Measurements from ENCODE around the gene DAB2IP.

DAB2IP gene

DNA sequence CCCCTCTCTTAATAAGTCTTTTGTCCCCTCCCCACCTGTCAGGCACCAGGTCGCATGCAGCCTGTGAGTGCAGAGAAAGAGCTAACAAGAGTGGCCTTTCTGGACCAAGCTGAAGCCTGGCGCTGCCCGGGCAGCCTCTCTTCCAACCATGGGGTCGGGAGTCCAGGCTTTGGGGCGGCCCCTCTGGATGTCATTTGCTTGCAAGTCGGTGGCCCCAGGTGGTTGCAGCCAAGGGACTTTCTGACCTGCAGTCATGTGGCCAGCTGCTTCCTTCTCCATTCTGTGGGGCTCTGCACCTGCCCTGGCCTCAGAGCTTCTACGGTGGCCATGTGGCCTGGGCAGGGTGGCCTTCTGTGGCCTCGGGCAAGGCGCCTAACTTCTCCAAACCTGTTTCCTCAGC is 159.7 kb downstream of the DAB2IP start:
- H4K20me1 ChIP-seq (ENCODE audit: low read depth, low read length) = no peaks in the 10 kb centered on the region
- no peaks in the 10 kb centered on the region for H3K79me2 ChIP-seq (ENCODE audit: insufficient read depth, low read length)
- no peak overlapping the region for H3K9ac ChIP-seq (ENCODE audit: low read length)
- H3K27me3 ChIP-seq (ENCODE audit: low read length) = no peaks in the 10 kb centered on the region
- H3F3A ChIP-seq (ENCODE audit: insufficient read depth) = no peaks in the 10 kb centered on the region
- no peaks in the 10 kb centered on the region for H3K36me3 ChIP-seq (ENCODE audit: low read length)
- H3K9me3 ChIP-seq (ENCODE audit: insufficient read depth, low read length) = no peaks in the 10 kb centered on the region
- H3K4me2 ChIP-seq (ENCODE audit: low read depth, low read length, poor library complexity, severe bottlenecking) = no peak overlapping the region
- no peaks in the 10 kb centered on the region for H3K9me2 ChIP-seq (replicated peaks; ENCODE audit: insufficient read depth, low read length)
- no peak overlapping the region for H3K27ac ChIP-seq (ENCODE audit: low read depth, low read length)
- TF ChIP-seq, protein P1, sequence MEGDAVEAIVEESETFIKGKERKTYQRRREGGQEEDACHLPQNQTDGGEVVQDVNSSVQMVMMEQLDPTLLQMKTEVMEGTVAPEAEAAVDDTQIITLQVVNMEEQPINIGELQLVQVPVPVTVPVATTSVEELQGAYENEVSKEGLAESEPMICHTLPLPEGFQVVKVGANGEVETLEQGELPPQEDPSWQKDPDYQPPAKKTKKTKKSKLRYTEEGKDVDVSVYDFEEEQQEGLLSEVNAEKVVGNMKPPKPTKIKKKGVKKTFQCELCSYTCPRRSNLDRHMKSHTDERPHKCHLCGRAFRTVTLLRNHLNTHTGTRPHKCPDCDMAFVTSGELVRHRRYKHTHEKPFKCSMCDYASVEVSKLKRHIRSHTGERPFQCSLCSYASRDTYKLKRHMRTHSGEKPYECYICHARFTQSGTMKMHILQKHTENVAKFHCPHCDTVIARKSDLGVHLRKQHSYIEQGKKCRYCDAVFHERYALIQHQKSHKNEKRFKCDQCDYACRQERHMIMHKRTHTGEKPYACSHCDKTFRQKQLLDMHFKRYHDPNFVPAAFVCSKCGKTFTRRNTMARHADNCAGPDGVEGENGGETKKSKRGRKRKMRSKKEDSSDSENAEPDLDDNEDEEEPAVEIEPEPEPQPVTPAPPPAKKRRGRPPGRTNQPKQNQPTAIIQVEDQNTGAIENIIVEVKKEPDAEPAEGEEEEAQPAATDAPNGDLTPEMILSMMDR (IDR thresholded peaks at IDR 0.05; ENCODE audit: insufficient read depth, low read length, poor library complexity, severe bottlenecking) = no peak
- no peak for TF ChIP-seq EZH2phosphoT487 (conservative IDR thresholded peaks at IDR 0.05; ENCODE audit: low read length)
- H3K4me3 ChIP-seq (ENCODE audit: insufficient read depth, low read length, poor library complexity, severe bottlenecking) = no peak overlapping the region
- no peak overlapping the region for H2AFZ ChIP-seq (ENCODE audit: low read depth, low read length, severe bottlenecking)

DNA sequence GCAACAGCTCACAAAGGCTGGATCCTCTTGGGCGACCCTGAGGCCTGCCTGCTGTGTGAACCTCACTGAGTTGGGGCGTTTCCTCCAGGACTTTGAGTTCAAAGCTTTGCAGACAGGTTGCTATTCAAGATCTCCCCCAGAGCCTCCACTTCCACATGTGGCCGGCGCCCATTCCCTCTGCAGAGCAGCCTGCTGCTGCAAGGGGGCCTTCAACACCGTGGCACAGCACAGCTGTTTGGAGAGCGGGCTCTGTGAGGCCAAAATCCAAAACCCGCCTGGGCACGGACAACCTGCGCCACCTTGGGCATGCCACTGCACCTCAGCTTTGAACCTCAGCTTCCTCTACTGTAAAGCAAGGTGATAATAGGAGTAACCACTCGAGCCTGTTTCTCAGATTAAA is 160.3 kb downstream of the DAB2IP start:
- Histone ChIP-seq H3K4me3 (ENCODE audit: insufficient read depth, low read length, poor library complexity, severe bottlenecking) (no peak overlapping the region), H2AFZ (ENCODE audit: low read depth, low read length, severe bottlenecking) (no peak overlapping the region), H3K27ac (ENCODE audit: low read depth, low read length) (no peak overlapping the region), H3K27me3 (ENCODE audit: low read length) (no peaks in the 10 kb centered on the region), H3K79me2 (ENCODE audit: insufficient read depth, low read length) (no peaks in the 10 kb centered on the region), H3K9ac (ENCODE audit: low read length) (no peak overlapping the region), H3K9me3 (ENCODE audit: insufficient read depth, low read length) (no peaks in the 10 kb centered on the region), H3K4me2 (ENCODE audit: low read depth, low read length, poor library complexity, severe bottlenecking) (no peak overlapping the region), H3F3A (ENCODE audit: insufficient read depth) (no peaks in the 10 kb centered on the region), H3K36me3 (ENCODE audit: low read length) (no peaks in the 10 kb centered on the region), H4K20me1 (ENCODE audit: low read depth, low read length) (no peaks in the 10 kb centered on the region), H3K9me2 (replicated peaks; ENCODE audit: insufficient read depth, low read length) (no peaks in the 10 kb centered on the region)
- no peak for TF ChIP-seq EZH2phosphoT487 (conservative IDR thresholded peaks at IDR 0.05; ENCODE audit: low read length)
- TF ChIP-seq, protein P1 (IDR thresholded peaks at IDR 0.05; ENCODE audit: insufficient read depth, low read length, poor library complexity, severe bottlenecking) = no peak

DNA sequence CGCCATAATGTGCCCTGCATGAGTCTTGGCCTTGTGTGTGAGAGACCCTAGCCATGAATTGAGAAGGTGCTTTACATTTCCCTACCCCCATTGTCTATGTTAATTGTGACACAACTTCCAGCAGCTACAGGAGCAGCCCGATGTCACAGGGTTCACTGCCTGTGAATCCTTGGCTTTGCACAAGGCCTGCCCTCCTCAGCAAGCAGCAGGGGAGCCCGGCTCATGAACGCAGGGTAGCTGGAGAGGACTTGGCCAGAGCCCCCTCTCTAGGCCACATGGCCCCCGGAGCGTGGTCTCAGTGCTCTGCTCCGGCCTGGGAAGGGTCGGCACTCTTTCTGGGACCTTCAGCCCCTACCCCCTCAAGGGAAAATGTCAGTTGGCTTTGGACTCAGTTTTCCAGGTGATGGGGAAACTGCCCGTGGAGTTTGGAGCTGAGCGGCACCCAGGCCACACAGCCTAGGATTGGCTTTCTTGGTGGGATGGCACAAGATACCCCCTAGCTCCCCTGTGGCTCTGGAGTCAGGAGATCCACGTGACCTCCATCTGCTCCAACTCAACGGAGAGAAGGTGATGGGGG is 160.8 kb downstream of the DAB2IP start:
- Histone ChIP-seq H3K79me2 (ENCODE audit: insufficient read depth, low read length) (no peaks in the 10 kb centered on the region), H3K4me2 (ENCODE audit: low read depth, low read length, poor library complexity, severe bottlenecking) (no peak overlapping the region), H2AFZ (ENCODE audit: low read depth, low read length, severe bottlenecking) (no peak overlapping the region), H3K9me2 (replicated peaks; ENCODE audit: insufficient read depth, low read length) (no peaks in the 10 kb centered on the region), H3K4me3 (ENCODE audit: insufficient read depth, low read length, poor library complexity, severe bottlenecking) (no peak overlapping the region), H3K36me3 (ENCODE audit: low read length) (no peaks in the 10 kb centered on the region), H3K9ac (ENCODE audit: low read length) (no peak overlapping the region), H3K27ac (ENCODE audit: low read depth, low read length) (no peak overlapping the region), H3K27me3 (ENCODE audit: low read length) (no peaks in the 10 kb centered on the region), H4K20me1 (ENCODE audit: low read depth, low read length) (no peaks in the 10 kb centered on the region), H3F3A (ENCODE audit: insufficient read depth) (no peaks in the 10 kb centered on the region), H3K9me3 (ENCODE audit: insufficient read depth, low read length) (no peaks in the 10 kb centered on the region)
- TF ChIP-seq, protein P1 (IDR thresholded peaks at IDR 0.05; ENCODE audit: insufficient read depth, low read length, poor library complexity, severe bottlenecking) = no peak
- no peak for TF ChIP-seq EZH2phosphoT487 (conservative IDR thresholded peaks at IDR 0.05; ENCODE audit: low read length)
